NCI-H1694 (cell line): ENCODE results near the gene MSLN.

Experiments used
- DNase-seq: peaks from one replicate; lab custom pipeline; 2025; lab: John Stamatoyannopoulos, UW

The MSLN gene

GRCh38 chr16:776824-777223, 16.3 kb downstream of the MSLN start:
- no peak for DNase-seq

DNA sequence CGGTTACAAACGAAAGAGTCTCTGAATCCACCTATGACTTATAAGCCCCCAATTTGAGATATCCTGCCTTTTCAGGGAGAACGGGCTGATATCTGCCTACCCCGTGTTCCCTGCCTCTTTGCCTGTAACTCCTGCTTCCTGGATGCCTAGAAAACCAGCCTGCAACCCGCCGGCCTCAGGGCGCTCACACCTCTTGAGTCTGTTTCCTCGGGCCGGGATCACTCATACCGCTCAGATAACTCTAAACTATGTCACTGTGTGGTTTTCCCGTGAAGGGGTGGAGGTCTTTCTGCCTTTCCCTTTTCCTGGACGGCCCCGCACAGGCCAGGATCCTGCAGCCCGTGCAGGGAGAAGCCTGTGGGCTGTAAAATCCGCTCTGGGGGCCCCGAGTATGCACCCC, 17.3 kb downstream of the MSLN start:
- DNase-seq = no peak

DNA sequence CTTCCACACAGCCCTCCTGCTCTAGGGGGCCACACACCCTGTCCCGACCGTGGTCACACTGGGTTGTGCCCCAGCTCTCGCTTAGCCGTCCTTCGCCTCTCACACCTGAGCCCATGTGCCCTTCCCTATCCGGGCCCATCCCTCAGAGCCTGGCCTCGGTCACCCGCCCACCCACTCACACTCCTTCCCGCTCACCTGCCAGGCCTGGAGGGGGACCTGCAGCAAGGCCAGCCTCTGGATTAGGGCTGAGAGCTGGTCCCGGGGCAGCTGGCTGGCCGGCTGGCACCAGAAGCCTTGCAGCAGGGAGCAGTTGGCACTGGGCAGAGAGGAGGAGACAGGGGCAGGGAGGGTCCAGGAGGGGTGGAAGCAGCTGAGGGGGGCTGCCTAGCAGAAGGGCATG, 17.9 kb downstream of the MSLN start:
- DNase-seq = no peak

GRCh38 chr16:778909-779527, 18.5 kb downstream of the MSLN start:
- no peak for DNase-seq

DNA sequence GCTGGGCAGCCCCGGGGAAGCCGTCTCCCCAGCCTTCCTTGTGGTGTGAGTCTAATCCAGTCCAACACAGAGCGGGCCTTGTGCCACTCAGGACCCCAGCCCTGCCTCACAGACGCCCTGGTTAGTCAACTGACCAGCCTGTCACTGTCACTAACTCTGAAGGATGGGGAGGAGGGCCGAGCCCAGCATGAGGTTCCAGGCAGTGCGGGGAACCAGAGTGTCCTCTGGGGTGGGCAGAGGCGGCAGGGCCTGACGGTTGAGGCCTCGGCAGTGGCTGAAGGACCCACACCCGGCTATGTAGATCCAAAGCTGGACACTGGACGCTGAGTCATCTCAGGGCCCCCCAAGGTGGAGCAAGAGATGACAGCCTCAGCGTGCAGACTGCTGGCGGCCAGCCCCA, 19.0 kb downstream of the MSLN start:
- no peak for DNase-seq

GRCh38 chr16:780296-780695, 19.8 kb downstream of the MSLN start:
- no peak for DNase-seq

GRCh38 chr16:781346-782010, 20.9 kb downstream of the MSLN start:
- DNase-seq = no peak

GRCh38 chr16:782258-782657, 21.7 kb downstream of the MSLN start:
- DNase-seq = no peak

- no peak for DNase-seq
These were observed 22.4 kb downstream of the MSLN start for GRCh38 chr16:782766-783403.

GRCh38 chr16:783404-784161, 23.0 kb downstream of the MSLN start:
- DNase-seq = no peak

GRCh38 chr16:784431-784830, 23.9 kb downstream of the MSLN start:
- DNase-seq = no peak

DNA sequence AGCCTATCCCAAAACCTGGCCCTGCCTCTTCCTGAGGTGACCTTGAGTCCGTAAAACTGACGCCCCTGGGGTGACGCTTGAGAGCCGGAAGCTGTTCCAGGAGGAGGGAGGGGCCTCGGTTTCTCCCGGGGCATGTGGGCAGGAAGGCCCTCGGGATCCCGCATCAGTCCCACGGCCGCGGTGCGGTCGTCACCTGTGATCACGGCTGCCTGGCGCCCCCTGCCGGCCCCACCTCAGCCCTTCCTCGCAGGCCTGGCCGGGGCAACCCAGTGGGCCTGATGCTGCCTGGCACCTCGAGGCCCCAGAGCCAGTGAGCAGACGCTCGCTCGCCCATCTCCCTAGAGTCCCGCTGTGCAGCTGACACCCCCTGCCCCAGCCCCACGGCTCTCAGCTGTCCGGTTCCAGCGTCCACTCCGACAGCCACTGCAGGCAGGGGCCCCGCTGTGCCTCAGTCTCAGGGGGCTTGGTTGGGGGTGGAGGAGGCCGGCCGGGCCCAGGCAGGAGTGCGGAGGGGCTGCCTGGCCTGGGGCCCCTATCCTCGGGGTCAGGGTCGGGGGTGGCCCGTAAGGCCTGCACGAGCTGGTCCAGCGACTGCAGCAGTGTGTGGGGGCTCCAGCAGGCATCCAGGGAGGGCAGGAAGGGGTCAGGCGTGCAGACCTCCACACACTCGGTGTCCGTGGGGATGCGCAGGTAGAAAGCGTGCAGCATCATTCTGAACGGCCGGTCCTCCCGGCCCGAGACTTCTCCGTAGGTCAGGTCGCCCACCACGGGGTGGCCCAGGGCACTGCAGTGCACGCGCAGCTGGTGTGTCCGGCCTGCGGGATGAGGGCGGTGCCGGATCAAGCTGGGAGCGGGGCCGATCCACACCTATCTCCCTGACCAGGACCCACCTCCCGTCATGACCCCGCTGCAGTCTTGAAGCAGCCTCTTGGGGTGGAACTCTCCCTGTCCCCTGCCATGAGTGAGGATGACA, 25.3 kb downstream of the MSLN start:
- no peak for DNase-seq

DNA sequence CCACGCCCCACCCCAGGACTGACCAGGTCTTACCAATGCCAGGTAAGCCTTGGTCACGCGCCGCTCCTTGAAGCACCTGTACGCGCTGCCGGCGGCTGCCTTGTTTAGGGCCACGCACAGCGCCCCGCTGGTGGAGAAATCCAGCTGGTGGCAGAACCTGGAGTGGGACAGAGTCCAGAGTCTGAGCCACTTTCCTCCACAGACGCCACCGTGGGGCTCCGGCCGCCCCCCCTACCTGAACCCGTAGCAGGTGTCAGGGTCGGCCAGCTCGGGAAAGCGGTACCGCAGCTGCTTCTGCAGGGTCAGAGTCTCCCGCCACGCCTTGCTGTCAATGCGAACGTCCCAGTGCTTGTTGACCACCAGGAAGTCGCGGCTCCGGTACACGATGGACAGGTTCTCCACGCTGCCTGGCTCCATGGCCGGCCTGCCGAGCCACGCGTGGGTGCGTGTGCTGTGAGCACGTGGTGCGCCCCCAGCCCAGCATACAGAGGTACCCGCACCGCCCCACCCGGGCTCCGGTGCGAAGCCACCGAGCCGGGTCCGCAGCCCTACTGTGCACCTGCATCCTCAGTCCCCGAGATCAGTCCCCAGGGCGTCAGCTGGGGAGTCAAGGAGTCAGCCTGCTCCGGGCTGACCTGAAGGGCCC, 26.9 kb downstream of the MSLN start:
- no peak for DNase-seq

GRCh38 chr16:787978-788398, 27.5 kb downstream of the MSLN start, which contains the start of gene RPUSD1:
Gene RPUSD1, minus strand, starts transcription at chr16:788381. Its CDS starts 644 bp downstream, at chr16:787737.
- no peak for DNase-seq

DNA sequence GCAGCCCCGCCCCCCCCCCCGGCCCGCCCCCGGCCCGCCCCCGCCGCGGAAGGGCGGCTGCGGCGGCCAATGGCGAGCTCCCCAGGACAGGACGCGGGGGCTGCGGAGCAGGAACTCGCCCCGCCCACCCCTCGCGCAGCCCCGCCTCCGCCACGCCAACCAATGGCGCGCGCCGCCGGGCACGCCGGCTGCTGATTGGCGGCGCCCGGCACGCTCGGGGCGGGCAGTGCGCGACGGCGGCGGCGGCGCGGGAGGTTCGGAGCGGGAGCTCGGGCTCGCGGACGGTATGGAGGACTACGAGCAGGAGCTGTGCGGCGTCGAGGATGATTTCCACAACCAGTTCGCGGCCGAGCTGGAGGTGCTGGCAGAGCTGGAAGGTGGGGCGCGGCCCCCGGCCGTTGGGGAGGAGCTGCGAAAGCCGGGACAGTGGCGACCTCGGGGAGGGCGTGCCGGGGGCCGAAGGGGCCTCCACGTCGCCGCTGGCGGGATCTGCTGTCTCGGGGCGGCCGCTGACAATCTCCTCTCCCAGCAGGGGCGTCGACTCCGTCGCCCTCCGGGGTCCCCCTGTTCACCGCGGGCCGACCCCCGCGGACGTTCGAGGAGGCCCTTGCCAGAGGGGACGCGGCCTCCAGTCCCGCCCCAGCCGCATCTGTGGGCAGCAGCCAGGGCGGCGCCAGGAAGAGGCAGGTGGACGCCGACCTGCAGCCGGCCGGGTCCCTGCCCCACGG, 28.0 kb downstream of the MSLN start, which contains the start of gene CHTF18:
TSS of gene CHTF18 (plus strand) at position 222 of the 728 bp plus-strand sequence. CDS start at position 287, 65 bp downstream.
- DNase-seq = peak; percentile 38

GRCh38 chr16:789191-789850, 28.8 kb downstream of the MSLN start:
- DNase-seq = no peak

DNA sequence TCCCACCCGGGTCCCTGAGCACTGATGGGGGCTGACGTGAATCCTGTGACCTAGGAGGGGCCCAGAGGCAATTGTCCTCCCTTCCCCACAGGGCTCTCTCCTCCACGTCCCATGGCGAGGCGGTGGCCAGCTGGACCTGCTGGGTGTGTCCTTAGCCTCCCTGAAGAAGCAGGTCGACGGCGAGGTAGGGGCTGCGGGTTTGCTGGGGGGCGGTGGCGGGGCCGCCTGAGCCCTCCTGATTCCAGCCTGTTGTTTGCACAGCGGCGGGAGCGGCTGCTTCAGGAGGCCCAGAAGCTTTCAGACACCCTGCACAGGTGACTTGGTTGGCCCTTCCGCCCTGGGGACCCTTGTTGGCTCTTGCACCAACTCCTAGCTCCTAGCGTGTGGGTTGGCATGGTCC, 29.6 kb downstream of the MSLN start:
- no peak for DNase-seq

DNA sequence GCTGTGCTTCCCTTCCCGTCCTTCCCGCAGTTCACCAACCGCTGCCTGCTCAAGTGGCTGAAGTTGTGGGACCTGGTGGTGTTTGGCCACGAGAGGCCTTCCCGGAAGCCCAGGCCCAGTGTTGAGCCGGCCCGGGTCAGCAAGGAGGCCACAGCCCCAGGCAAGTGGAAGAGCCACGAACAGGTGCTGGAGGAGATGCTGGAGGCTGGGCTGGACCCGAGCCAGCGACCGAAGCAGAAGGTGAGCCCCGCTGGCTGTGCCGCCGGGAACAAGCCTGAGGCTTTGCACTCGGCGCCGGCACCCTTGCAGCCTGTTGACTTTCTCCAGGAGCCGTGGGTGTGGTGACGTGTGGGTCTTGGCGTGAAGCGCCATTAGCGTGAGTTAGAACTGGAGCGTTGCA, 30.6 kb downstream of the MSLN start:
- no peak for DNase-seq

GRCh38 chr16:792221-792995, 31.9 kb downstream of the MSLN start:
- DNase-seq = no peak
